ENCODE measurements around the gene NUBP2.

The NUBP2 gene, protein sequence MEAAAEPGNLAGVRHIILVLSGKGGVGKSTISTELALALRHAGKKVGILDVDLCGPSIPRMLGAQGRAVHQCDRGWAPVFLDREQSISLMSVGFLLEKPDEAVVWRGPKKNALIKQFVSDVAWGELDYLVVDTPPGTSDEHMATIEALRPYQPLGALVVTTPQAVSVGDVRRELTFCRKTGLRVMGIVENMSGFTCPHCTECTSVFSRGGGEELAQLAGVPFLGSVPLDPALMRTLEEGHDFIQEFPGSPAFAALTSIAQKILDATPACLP

DNA sequence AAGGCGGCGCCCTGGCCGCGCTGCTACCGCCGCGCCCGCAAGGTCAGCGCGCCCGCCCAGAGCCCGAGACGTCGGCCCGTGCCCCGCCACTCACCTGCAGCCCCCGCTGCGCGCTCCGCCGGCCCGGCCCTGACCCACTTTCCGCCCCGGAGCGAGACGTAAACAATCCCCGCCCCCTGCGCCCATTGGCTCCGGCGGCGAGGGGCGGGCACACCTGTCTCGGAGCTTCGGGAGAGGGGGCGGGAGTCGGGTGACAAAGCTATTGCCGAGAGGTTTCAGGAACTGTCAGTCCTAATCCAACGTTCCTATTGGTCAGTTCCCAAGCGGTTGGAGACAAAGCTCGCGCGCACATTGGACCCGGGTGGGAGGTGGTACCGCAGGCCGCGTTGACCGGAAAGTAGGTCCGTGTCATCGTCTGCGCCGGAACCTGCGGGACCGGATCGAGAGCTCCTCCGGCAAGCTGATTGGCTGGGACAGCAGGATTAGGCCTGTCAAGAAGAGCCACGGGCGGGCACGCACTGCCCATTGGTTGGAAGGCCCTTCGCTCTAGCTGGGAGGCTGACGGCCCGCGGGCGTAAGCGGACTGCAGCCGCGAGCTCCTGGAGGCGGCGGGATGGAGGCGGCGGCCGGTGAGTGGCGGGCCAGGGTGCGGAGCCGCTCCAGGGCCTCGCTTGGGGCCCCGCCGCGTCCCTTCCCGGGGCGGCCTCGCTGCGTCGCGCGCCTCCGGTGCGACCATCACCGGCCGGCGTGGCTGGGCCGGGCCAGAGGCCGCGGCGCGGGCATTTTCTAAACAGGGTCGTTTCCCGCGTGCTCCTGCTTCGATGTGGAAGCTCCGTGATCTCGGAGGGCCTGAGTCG, at the start of gene NUBP2, which contains the start of gene SPSB3:
Gene NUBP2, plus strand, starts transcription at position 553 of the 857 bp plus-strand sequence. Its CDS starts 61 bp downstream, at position 614.
Gene SPSB3, minus strand, starts transcription at position 164 of the 857 bp plus-strand sequence. CDS start 1,088 bp downstream, outside the sequence.
- peak within 1 kb of the TSS; percentile 75 to 99 (median 96) for H3K4me3 ChIP-seq

DNA sequence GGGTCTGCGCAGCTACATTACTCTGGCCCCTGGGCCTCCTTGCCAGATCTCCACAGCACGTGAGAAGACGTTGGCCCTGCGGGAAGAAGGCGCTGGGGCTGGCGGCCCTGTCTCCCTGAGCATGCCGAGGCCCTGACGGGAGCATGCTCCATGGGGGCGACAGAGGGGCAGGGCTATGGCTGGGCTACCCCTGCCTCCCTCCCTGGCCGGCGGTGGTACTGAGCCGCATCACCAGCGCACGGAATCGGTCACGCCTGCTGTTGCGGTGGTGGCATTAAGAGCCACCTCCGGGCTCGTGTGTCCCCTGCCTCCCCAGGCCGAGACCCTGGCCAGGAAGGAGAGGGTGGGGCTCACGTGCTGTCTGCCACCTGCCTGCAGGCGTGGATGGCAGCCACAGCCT, 48.6 kb upstream of the NUBP2 start:
- Histone ChIP-seq H3K27ac (no peak overlapping the region), H3K4me3 (no peak overlapping the region)

More for the DNA sequence above, at the start of gene NUBP2, which contains the start of gene SPSB3:
- H3K27ac ChIP-seq: peak within 1 kb of the TSS; percentile 80 to 93 (median 87)

DNA sequence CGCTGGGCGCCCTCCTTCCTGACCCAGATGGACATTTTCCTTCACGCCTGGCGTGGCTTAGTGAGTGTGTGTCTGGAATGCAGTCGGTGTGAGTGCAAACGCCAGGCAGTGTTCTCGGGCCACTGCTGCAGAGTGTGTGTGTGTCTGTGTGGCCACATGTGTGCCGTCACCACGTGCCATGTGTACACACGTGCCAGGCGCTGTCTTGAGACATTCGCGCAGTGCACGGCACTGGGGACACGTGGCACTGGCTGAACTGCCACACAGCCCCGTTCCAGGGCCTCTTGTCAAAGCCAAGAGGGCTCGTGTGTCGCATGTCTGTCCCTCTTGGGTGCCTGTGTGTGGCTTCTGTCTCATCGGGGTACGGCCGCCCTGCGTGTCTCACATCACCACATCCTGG, 47.9 kb upstream of the NUBP2 start:
- Histone ChIP-seq H3K4me3 (no peak overlapping the region), H3K27ac (no peak overlapping the region)

DNA sequence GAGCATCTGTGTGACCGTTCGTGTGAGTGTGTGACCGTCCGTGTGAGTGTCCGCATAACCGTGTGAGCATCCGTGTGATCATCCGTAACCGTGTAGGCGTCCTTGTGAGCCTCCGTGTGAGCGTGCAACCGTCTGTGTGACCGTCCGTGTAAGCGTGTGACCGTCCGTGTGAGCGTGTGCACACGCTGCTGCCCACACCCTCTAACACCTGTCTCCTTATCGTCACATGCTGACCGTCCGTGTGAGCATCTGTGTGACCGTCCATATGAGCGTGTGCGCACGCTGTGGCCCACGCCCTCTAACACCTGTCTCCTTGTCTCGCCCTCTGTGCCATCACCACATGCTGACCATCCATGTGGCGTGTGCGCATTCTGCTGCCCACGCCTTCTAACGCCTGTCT, 42.5 kb upstream of the NUBP2 start:
- no peak overlapping the region for H3K27ac ChIP-seq
- no peak overlapping the region for H3K4me3 ChIP-seq

DNA sequence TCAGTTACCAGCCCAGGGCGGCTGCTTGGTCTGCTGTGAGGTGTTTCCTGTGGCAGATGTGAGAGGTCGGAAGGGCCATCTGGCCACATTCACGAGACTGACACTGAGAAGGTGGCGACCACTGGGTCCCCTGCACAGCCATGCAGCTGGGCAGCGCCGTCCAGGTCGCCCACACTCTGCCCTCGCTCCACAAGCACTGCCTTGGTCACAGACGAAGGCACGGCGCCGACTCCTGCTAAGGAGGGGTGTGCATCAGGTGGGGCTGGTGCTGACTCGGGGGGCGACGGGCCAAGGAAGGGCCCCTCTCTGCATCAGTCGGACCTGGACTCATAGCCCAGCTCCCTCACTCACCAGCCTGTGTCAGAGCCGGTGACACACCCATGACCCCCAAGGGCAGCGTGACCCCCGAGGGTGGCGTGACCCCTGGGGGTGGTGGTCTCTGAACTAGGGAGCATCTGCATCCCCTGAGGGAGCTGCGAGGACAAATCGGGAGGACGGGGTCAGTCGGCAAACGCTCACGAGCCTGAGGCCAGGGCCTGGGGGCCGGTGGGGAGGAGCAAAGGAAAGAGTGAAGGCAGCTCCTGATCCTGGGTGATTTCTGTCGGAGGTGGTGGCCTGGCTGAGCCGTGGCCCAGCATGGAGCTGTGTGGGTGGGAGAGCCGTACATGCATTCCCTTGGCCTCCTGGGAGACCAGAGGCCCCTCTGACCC, 41.8 kb upstream of the NUBP2 start:
- Histone ChIP-seq H3K27ac (no peak overlapping the region), H3K4me3 (no peak overlapping the region)

DNA sequence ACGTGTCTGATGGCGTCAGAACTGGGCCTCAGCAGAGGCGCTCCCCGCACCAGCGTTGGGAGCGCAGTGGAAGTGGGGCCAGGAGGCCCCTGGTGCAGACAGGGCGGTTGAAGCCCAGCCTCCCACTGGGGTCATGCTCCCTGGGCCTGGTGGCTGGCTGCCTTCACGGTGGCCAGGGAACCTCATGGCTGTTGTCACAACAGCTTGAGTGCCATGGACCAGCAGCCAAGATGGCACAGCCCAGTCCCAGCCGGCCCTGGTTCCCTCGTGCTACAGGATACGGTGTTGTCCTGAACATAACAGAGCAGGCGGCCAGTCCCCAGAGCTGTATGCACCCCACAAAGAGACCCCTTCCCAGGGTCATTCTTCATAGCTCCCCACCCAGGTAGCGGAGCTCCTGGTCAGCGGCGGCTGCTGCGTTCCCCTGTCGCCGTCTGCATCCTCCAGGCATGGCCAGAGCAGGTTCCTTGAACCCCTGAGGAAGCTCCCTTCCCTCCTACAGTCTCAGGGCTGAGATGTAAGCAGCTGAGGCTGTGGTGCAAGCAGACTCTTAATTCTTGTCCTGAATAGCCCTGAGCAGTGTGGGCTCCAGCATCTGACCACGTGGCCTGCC, 41.1 kb upstream of the NUBP2 start:
- H3K27ac ChIP-seq: no peak overlapping the region
- H3K4me3 ChIP-seq: no peak overlapping the region

DNA sequence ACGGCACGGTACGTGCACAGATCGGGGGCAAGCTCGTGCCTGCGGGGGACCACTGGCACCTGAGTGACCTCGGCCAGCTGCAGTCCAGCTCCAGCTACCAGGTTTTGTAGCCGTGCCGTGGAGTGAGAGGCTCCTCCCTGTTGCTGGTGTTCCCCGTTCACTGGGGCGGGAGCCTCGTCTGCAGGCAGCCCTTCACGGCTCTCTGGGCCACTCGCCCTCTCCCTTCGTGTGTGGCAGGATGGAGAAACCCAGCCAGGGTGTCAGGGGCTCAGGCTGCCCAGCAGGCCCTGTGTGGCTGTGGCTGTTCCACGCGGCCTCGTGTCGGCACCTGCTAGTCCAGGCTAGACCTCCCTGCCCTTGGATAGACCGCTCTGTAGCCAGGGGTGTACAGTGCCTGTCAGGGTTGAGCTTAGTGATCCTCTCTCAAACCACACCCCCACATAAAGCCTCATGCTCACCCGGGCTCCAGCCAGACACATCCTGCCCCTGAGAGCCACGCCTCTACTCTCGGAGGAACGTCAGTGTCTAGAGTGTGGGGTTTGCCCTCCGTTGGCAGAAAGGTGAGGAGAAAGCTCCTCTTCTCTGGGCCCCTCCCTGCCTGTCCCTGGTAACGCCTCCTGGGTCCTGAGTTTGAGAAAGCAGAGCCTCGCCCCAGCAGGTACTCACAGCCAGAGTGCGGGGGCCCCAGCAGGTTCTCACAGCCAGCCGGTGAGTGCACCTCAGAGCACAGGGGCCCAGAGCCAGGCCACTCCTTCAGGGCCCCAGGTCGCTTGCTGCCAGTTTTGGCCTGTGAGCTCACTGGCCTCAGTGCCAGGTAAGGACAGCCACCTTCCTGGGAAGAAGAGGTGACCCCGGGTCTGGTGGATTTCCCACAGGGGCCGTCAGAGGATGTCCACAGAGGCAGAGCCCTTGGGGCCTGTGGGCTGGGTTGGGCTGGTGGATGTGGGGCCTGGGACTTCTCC, 39.1 kb upstream of the NUBP2 start:
- Histone ChIP-seq H3K27ac (peak overlapping the region in 4 of 21 experiments; percentile 2 to 35 (median 17)), H3K4me3 (no peak overlapping the region)

DNA sequence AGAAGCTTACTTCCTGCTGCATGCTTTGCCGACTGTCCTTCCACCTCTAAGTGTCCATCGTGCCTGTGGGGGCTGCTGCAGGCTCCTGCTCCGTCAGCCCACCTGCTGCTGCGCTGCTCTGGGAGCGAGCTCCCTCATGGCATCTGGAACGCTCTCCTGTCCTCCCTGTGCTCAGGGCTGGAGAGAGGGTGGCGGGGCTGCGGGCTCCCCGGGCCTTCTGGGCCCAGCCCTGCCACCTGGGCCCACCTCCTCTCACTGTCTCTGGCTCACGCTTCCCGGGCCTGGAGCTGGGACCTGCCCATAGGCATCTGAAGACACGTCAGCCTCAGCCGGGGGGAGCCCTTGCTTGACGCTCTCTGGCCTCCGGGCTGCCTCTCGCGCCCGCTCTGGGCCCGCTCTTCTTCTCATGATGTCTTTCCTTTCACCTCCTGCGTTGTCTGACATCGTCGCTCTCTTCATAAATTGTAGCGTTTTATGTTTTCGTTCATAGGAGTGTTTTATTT, 38.4 kb upstream of the NUBP2 start:
- H3K4me3 ChIP-seq: no peak overlapping the region

DNA sequence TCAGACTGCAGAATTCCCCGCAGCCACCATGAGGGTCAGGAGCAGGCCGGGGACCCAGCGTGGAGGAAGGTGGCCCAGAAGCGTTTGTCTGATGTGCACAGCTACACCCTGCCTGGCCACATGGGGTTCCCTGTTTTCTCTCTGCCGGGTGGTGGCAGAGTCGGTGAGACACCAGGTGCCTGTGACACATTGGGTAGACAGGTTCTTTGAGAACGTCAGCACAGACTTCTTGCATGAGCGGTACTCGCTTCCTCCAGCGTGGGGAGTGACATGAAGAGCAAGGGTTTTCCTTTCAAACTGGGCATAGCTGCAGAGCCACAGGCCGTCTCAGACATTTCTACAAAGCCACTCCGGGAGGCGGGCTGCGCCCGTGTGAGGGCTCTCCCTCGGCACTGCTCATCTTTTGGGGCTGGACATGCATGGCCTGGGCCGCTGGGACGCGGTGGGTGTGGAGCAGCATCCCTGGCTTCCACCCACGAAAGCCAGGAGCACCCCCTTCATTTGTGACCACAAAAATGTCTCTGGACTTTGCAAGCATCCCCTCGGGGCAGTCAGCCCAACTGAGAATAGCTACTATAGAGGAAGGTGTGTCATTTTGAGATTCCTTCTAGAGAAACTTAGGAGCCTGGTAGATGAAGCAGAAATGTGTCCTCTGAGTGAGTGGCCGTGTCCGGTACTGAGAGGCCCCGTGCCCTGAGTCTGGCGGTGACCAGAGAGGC, 37.4 kb upstream of the NUBP2 start:
- peak overlapping the region in 4 of 21 experiments; percentile 11 to 68 (median 36) for H3K27ac ChIP-seq
- no peak overlapping the region for H3K4me3 ChIP-seq

More for the DNA sequence above, 38.4 kb upstream of the NUBP2 start:
- H3K27ac ChIP-seq: peak overlapping the region in 4 of 21 experiments; percentile 2 to 55 (median 31)

DNA sequence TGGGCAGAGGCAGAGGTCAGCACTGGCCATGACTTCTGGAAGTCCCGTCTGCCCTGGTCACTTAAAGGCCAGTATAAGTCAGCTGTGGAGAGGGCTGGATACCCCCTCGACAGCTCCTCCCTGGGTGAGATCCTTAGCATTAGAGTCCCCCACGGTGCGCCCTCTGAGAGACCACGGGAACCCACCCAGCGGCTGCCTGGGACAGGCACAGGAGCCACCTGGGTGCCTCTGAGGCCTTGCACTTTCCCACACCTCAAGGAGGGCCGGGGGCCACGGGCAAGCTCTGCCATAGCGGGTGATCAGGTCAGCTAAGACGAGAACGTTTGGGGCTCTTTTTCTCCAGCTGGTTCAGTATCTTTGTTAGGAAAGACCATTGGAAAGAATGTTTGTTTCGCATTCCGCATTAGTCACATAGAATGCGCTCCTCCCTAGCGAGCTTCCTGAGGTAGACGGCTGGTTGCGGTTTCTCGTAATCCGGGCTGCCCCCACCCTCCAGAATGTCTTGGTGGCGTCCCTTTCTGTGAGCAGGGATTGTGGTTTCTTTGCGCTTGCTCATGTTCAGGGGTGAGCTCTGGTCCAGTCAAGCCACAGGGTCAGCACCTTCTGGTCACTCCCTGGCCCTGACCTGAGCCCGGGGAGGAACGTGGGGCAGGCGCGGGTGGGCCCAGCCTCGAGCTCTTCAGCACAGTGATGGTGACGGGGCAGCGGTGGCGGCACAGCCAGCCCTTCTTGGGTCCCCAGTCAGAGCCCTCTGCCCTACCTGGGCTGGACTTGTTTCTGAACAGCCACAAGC, 36.7 kb upstream of the NUBP2 start:
- peak overlapping the region in 4 of 21 experiments; percentile 11 to 68 (median 36) for H3K27ac ChIP-seq

DNA sequence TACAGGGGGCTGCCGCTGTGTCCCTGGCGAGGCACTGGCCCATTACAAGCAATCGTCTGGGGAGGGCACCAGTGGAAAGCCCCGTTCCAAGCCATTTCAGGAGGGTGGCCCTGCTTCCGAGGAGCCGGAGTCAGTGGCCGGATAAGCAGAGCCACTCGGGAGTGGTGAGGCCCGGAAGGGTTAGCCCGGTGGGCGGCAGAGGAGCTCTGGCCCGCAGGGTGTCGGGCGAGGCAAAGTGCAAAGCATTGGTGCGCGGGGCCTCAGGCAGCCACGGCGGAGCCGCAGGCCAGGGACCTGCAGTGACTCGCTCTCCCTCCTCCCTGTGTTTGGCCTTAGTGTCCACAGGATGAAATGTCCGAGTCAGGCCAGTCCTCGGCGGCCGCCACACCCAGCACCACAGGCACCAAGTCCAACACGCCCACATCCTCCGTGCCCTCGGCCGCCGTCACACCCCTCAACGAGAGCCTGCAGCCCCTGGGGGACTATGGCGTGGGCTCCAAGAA, 36.0 kb upstream of the NUBP2 start:
- Histone ChIP-seq H3K4me3 (no peak overlapping the region), H3K27ac (peak overlapping the region in 1 of 21 experiments; percentile 68)

More for the DNA sequence above, 36.7 kb upstream of the NUBP2 start:
- no peak overlapping the region for H3K4me3 ChIP-seq

DNA sequence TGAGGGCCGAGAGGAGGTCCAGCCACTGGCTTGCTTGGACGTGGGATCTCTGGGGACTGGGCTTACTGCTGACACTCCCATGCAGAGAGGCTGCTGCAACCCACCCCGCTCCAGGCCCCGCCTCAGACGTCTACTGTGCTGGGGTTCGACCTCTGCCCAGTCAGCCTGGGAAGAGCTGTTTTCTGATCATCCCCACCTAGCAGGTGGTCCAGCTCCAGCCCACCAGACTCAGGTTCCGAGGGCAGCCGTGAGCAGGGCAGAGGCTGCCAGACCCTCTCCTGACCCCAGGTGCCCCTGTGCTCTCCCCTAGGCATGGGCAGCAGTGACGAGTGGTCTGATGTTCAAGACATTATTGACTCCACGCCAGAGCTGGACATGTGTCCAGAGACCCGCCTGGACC, 34.8 kb upstream of the NUBP2 start:
- H3K27ac ChIP-seq: no peak overlapping the region
- no peak overlapping the region for H3K4me3 ChIP-seq

DNA sequence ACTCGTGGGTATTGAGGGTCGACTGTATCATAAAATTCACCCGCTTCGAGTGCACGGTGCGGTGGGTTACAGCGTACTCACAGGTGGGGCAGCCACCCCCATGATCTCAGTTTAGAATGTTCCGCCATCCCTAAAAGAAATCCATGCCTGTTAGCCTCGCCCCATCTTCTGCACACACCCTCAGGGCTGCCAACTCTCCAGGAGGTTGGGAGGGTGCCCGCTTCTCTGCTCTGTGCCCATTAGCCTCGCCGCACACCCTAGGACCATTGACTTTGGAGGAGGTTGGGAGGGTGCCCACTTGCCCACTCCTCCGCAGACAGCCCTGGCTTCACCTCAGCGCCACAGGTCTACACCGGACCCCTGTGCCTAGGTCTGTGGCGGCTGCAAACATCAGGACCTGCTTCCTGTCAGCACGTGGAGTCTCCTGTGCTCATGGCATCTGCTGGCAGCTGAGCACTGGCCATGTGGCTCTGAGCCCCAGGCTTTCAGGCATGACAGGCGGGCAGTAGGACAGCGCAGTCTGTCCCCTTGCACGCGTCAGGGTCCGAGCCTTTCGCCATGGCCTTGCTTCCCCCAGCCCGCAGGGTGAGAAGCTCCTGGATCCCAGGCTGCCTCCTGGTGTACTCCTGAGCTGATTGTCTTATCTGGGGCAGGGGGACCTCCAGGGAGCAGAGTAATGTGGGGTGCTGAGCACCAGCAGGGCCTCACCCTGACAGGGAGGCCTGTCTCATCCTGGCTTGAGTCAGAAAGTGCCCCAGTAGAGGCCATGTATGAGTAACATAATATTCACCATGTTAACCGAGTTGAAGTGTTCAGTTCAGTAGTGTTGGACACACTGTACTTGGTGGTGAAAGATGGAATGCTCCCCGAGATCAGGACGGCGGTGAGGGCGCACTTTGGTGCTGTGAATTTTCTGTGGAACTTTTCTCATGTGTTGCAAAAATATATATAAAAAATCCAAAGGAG, 33.3 kb upstream of the NUBP2 start:
- H3K27ac ChIP-seq: no peak overlapping the region
- H3K4me3 ChIP-seq: no peak overlapping the region

DNA sequence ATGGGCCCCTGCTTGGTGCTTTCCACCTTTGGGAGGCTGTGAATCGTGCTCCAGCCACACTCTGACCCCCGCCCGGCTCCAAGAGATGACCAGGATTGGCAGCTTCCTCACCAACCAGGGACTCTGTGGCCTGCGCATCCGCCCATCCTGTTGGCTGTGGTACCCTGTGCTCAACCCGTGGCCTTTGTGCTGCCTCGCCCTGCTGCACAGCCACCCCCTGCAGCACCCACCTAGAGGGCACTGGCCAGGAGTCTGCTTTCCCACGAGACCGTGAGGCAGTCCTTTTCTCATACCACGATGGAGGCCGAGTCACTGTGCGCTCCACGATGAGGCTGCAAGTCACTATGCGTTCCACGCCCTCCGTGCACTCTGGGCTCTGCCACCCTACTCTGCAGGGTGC, 30.8 kb upstream of the NUBP2 start:
- Histone ChIP-seq H3K27ac (no peak overlapping the region), H3K4me3 (no peak overlapping the region)

DNA sequence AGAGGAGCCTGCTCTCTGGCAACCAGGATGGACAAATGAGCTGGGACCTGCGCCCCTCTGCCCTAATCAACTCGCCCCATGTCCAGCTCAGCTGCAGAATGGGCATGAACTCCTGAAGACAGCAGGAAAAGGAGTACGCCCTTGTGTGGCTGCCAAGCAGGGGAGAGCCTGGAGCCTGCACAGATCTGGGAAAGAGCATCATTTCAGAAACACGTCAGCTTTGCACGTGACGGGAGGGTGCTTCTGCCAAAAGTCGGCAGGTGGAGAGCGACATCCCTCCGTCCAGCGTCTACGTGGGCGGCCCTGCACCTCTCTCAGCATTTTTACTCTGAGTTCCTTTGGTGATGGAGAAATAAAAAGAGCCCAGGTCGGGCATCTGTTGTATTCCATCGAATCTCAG, 29.9 kb upstream of the NUBP2 start:
- no peak overlapping the region for H3K4me3 ChIP-seq
- H3K27ac ChIP-seq: no peak overlapping the region

DNA sequence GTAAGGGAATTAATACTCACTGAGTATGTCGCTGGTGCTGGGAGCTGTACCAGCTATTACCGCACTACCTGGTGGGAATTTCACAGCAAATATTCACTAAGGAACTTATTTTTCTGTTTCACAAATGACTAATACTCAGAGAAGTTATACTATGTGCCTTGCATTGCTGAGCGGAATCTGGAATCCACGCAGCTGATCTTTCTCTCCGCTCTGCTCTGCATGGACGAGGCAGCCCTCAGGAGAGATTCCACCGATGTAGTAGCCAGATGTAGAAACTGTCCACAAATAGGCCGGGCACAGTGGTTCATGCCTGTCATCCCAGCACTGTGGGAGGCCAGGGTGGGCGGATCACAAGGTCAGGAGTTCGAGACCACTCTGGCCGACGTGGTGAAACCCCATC, 28.6 kb upstream of the NUBP2 start:
- Histone ChIP-seq H3K27ac (peak overlapping the region in 6 of 21 experiments; percentile 18 to 55 (median 36)), H3K4me3 (no peak overlapping the region)
